ENCODE measurements around the gene BCOR.
A peak's percentile ranks its signal among the peaks of the same experiment; 100 is the strongest.

The BCOR gene

DNA sequence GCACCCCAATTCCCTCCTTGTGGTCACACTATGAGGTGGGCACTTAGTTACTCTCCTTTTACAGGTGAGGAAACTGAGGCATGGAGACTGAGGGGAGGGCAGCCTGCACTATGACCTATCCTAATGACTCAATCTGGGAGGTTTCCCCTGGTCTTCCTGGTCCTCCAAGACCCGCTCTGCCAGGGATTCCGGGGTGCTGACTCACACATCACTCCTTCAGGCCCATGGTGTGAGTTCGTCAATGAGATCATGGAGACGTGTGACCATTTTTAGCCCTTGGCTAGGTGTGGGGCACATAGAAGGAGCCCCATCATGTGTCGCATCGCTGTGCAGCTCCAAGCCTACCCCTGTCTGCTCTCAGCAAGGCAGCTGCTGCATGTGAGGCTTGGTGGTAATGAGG is 32.4 kb upstream of the BCOR start:
- TF ChIP-seq, protein P1, sequence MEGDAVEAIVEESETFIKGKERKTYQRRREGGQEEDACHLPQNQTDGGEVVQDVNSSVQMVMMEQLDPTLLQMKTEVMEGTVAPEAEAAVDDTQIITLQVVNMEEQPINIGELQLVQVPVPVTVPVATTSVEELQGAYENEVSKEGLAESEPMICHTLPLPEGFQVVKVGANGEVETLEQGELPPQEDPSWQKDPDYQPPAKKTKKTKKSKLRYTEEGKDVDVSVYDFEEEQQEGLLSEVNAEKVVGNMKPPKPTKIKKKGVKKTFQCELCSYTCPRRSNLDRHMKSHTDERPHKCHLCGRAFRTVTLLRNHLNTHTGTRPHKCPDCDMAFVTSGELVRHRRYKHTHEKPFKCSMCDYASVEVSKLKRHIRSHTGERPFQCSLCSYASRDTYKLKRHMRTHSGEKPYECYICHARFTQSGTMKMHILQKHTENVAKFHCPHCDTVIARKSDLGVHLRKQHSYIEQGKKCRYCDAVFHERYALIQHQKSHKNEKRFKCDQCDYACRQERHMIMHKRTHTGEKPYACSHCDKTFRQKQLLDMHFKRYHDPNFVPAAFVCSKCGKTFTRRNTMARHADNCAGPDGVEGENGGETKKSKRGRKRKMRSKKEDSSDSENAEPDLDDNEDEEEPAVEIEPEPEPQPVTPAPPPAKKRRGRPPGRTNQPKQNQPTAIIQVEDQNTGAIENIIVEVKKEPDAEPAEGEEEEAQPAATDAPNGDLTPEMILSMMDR (conservative IDR thresholded peaks at IDR 0.05; ENCODE audit: low read depth, low read length) = no peak
- peak; percentile 70 for DNase-seq (ENCODE audit: low read depth)
- no peak overlapping the region for H3K4me3 ChIP-seq (ENCODE audit: low read depth, low read length)

DNA sequence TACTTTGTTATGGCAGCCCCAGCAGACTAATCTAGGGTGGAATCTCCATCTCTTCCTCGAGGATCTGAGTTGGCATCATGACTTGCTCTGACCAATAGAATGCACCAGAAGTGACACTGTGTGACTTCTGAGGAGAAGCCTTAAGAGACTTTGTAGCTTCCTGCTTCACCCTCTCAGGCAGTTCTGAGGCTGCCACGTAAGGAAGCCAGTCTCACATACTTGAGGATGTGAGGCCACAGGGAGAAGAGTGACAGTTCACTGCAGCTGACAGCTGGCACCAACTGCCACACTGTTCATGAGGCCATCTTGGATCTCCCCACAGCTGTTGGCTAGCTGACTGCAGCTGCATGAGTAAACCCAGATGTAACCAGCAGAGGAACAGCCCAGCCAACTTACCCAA is 29.3 kb upstream of the BCOR start:
- no peak overlapping the region for H3K4me3 ChIP-seq (ENCODE audit: low read depth, low read length)
- TF ChIP-seq, protein P1 (conservative IDR thresholded peaks at IDR 0.05; ENCODE audit: low read depth, low read length) = no peak
- DNase-seq (ENCODE audit: low read depth) = no peak

DNA sequence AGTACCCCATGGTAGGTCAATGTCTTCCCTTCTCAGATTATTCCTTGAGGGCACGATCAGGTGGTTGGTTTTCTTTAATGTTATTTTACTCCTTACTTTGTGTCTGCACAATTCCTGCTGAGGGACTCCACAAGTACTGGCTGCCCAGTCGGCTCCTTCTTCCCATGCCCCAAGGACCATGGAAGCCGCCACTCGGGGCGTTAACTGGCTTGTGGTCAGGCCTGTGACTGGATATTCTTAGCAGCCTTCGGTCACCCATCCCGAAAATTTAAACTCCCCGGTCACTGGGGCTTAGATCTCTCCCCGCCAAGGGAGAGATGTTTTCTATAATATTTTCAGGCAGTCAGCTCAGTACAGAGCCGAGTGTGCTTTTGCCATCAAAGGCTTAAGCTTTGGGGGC is 24.7 kb upstream of the BCOR start:
- DNase-seq (ENCODE audit: low read depth) = no peak
- TF ChIP-seq, protein P1 (conservative IDR thresholded peaks at IDR 0.05; ENCODE audit: low read depth, low read length) = no peak
- H3K4me3 ChIP-seq (ENCODE audit: low read depth, low read length) = no peak overlapping the region

DNA sequence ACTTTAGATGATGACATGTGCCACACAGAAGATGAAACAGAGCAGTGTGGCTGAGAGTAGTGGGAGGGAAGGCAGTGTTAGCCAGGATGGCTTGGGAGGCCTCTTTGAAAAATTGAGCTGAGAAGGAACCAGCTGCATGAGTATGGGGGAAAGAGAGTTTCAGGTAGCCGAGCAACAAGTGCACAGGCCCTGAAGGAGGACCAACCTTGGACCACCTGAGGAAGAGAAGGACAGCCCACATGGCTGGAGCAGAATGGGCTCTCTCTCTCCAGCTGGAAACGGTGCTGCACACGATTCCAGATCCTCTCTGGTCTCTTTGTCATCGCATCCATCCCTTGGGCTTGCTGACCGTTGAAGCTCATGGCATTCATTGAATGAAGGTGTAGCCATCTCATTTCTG is 23.9 kb upstream of the BCOR start:
- DNase-seq (ENCODE audit: low read depth) = no peak

DNA sequence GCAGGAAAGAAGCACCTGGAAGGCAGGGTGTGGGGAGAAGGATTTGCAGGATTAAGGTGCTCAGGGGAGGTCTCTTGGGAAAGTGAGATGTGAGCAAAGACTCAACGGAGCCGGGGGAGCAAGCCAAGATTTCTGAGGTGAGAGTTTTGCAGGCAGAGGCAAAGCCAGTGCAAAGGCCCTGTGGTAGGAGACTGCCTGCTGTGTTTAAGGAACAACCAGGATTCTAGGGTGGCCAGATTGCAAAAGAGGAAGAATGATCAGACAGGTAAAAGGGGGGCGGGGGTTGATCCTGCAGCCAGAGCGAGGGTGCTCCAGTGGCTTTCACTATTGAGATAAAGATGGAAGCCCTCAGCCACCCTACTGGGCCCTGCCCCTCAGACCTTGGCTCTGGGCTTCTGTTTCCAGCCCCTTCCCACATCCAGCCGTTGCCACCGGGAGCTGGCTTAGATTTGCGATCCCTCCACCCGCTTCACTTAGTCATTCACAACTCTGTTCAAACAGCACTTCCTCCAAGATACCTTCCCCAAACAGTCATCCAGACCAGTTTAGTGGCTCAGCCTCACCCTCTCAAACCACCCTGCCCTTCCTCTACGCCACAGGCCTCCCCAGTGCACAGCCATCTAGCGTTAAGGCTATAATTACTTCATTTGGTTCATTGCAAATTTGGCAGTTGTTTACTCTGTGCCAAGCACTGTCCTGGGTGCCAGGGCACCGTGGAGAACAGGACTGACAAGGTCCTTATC is 23.3 kb upstream of the BCOR start:
- no peak overlapping the region for H3K4me3 ChIP-seq (ENCODE audit: low read depth, low read length)
- no peak for DNase-seq (ENCODE audit: low read depth)
- TF ChIP-seq, protein P1 (conservative IDR thresholded peaks at IDR 0.05; ENCODE audit: low read depth, low read length) = no peak

More for the DNA sequence above, 23.9 kb upstream of the BCOR start:
- TF ChIP-seq, protein P1 (conservative IDR thresholded peaks at IDR 0.05; ENCODE audit: low read depth, low read length) = no peak
- no peak overlapping the region for H3K4me3 ChIP-seq (ENCODE audit: low read depth, low read length)

DNA sequence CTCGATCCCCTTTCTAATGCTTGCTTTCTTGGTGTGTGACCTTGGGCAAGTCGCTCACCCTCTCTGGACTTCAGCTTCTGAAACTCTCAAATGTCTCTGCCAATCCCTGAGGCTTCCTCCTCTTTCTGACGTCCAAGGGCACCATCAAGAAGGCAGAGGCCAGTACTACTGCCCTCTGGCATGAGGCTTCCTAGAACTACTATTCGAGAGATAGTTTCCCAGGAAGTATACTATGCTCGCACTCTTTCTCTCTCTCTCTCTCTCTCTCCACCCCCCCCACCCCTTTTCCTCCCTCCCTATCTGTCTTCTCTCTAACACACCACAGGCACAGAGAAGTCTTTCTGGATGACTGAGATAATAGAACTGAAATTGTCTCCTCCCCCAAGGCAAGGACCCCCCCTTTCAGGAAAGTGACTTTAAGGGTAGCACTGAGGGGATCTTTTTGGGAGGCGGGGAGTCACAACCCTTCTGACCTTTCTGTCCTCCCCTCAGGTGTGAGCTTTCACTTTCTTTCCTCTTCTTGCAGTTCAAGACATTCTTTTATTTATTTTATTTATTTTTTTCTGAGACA is 20.0 kb upstream of the BCOR start:
- no peak for DNase-seq (ENCODE audit: low read depth)
- TF ChIP-seq, protein P1 (conservative IDR thresholded peaks at IDR 0.05; ENCODE audit: low read depth, low read length) = no peak
- no peak overlapping the region for H3K4me3 ChIP-seq (ENCODE audit: low read depth, low read length)

DNA sequence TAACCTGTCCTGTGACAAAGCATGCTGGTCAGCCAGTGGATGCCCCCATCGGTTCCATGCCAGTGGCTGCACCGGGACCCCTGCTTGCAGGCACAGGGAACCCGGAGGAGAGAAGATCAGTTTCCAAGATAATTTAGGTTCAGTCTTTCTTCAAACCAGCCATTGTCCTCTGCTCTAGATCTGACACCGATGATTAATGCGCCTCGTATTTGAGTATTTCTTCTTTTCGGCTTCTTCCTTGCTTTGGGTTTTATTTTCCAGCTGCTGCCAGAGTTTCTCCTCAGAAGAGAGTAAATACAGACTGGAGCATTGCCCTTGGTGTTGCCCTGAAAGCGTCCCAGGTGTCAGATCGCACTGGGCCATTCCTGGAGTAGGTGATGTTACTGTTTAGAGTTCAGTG is 19.2 kb upstream of the BCOR start:
- no peak overlapping the region for H3K4me3 ChIP-seq (ENCODE audit: low read depth, low read length)
- TF ChIP-seq, protein P1 (conservative IDR thresholded peaks at IDR 0.05; ENCODE audit: low read depth, low read length) = no peak
- DNase-seq (ENCODE audit: low read depth) = no peak

Data from choroid plexus epithelial cell (primary cell).